Mucosa of stomach (tissue), 1 donor: ENCODE measurements around the gene CNIH3.

Experiments used
- H3K27me3 ChIP-seq: one replicate; pipeline ENCODE4 v1.7.0; 2013; ENCODE audit warnings: mild to moderate bottlenecking, low read length; ENCODE audit not compliant: control insufficient read depth, insufficient read depth
- H3K36me3 ChIP-seq: one replicate; pipeline ENCODE4 v1.7.0; 2013; ENCODE audit warnings: low read length; ENCODE audit not compliant: control insufficient read depth, insufficient read depth
- H3K4me1 ChIP-seq: one replicate; pipeline ENCODE4 v1.7.0; 2013; ENCODE audit warnings: mild to moderate bottlenecking, low read length; ENCODE audit not compliant: control insufficient read depth, insufficient read depth
- H3K4me3 ChIP-seq: one replicate; pipeline ENCODE4 v1.7.0; 2013; ENCODE audit warnings: low read length
- H3K9ac ChIP-seq: one replicate; pipeline ENCODE4 v1.7.0; 2013; ENCODE audit warnings: mild to moderate bottlenecking, low read length, moderate library complexity
- H3K9me3 ChIP-seq: one replicate; pipeline ENCODE4 v1.7.0; 2013; ENCODE audit warnings: mild to moderate bottlenecking, low read length, moderate library complexity; ENCODE audit not compliant: control insufficient read depth
- donor health status: Pancreatic carcinoma.

Gene CNIH3

DNA sequence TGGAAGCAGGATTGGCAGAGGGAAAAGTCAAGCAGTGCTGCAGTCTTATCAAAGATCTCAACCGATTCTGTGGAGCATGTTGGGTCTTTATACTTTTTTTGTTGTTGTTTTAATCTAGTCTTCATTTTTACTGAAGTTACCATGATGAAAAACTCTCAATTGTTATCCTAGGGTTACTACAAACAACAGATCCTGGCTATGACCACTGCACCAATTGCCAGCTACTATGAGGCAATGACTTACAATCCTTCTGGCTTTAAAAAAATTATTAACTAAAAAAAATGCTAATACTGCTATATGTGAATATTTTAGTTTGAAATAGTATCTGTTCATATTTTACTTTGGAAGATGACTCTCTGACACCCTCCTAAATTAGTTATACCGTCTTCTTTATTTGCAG is 145.9 kb downstream of the CNIH3 start:
- Histone ChIP-seq H3K4me3 (no peak overlapping the region), H3K4me1 (no peaks in the 10 kb centered on the region), H3K9ac (no peak overlapping the region), H3K9me3 (no peaks in the 10 kb centered on the region), H3K27me3 (no peaks in the 10 kb centered on the region), H3K36me3 (no peaks in the 10 kb centered on the region)

DNA sequence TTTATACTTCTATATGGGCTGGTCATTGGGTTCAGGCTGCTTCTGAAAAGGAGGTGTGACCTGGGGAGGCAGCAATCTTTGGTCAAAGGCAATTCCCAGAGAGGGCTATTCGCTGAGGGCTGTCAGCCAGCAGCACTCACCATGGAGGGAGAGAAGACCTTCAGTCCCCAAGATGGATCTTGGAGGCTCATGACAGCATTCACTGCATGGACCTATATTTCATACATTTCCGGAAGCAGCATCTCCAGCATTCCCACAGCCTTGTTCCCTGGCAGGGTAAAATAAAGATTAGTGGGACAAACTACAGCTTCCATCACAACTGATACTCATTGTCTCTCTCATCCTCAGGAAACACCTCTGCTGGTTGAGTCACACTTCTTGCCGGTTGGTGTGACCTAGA is 146.6 kb downstream of the CNIH3 start:
- no peak overlapping the region for H3K4me3 ChIP-seq
- no peak overlapping the region for H3K9ac ChIP-seq
- no peaks in the 10 kb centered on the region for H3K36me3 ChIP-seq
- H3K4me1 ChIP-seq = no peaks in the 10 kb centered on the region
- no peaks in the 10 kb centered on the region for H3K9me3 ChIP-seq
- H3K27me3 ChIP-seq = no peaks in the 10 kb centered on the region

DNA sequence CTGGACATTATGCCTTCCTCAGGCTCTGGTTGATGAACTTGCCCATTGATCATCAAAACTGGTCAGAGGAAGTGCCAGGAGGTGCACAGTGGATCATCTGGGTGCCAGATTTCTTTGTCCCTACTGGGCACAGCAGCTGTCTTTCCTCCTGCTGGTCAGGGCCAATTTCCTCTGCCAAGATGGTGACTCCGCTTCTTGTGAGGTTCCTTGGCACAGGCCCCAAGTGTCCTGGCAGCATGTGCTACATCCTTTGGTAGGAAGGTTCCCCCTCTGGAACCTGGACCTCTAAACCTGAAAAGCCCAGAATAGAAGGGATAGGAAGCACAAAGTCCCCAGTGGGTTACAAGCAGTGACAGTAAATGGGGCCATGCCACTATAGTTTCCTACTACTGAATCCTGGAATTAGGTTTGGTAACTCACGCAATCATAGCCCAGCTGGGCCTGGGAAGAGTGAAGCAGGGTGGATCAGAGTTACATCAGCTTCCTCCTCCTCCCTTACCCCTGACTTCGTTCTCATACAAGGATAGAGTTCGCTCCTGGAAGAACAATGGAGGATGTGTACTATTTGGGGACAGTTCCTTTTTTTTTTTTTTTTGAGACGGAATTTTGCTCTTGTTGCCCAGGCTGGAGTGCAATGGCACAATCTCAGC is 147.1 kb downstream of the CNIH3 start:
- Histone ChIP-seq H3K36me3 (no peaks in the 10 kb centered on the region), H3K4me1 (no peaks in the 10 kb centered on the region), H3K9ac (no peak overlapping the region), H3K9me3 (no peaks in the 10 kb centered on the region), H3K4me3 (no peak overlapping the region), H3K27me3 (no peaks in the 10 kb centered on the region)

DNA sequence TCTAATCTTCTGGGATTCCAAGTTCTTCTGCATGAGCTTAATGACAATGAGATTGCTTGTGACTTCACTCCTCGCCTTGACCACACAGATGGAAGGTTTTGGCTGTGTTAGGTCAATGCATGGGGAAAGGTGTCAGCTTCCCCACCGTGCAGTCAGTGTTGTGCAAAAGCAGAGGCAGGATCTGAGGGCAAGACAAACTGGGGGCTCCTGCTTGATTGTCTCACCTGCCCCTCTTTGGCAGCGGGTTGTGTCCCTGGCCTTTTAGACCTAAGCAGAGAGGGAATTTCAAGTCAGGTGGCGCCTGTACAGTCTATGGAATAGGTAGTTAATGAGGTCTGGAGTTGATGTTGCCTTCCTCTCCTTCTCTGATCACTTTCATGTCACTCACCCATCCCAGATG is 150.1 kb downstream of the CNIH3 start:
- H3K4me3 ChIP-seq = no peak overlapping the region
- no peak overlapping the region for H3K9ac ChIP-seq
- no peaks in the 10 kb centered on the region for H3K36me3 ChIP-seq
- H3K27me3 ChIP-seq = no peaks in the 10 kb centered on the region
- H3K4me1 ChIP-seq = no peaks in the 10 kb centered on the region
- H3K9me3 ChIP-seq = no peaks in the 10 kb centered on the region

DNA sequence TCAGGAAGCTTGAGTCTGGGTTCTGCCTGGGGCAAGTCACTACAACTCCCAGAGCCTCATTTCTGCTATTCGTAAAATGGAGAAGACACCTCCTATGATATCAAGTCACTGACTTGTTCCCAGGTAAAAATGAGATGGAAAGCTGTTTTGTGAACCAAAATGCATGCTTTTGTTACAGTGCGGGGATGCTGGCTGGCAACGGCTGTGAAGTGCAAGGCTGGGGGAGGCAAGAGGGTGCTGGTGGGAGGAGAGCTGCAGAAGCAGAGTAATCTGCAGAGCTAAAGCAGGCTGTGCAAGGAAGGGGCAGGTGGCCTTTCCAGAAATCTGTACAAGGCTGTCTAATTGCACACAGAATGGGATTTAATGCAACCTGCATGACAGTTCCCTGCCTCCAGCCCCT is 150.9 kb downstream of the CNIH3 start:
- Histone ChIP-seq H3K36me3 (no peaks in the 10 kb centered on the region), H3K4me3 (no peak overlapping the region), H3K9me3 (no peaks in the 10 kb centered on the region), H3K9ac (no peak overlapping the region), H3K27me3 (no peaks in the 10 kb centered on the region), H3K4me1 (no peaks in the 10 kb centered on the region)

DNA sequence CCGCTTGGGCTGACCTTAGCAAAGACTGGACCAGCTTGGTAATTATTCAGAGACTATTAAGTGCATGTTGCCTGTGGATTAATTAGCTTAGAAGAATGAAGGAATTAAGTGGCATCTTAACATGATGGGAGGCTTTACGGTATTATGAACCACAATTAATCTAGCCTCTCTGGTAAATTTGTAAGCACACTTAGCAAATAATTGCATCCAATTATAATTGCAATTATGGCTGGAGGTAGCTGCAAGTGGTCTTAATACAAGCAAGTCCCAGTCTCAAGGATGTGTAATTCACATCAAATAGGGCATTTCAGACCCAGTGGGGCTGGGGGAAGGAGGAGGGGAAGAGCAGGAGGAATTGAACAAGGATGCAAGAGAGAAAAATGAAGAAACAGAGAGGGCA is 151.6 kb downstream of the CNIH3 start:
- no peaks in the 10 kb centered on the region for H3K36me3 ChIP-seq
- no peaks in the 10 kb centered on the region for H3K9me3 ChIP-seq
- H3K4me1 ChIP-seq = no peaks in the 10 kb centered on the region
- no peaks in the 10 kb centered on the region for H3K27me3 ChIP-seq
- H3K9ac ChIP-seq = no peak overlapping the region
- H3K4me3 ChIP-seq = no peak overlapping the region

DNA sequence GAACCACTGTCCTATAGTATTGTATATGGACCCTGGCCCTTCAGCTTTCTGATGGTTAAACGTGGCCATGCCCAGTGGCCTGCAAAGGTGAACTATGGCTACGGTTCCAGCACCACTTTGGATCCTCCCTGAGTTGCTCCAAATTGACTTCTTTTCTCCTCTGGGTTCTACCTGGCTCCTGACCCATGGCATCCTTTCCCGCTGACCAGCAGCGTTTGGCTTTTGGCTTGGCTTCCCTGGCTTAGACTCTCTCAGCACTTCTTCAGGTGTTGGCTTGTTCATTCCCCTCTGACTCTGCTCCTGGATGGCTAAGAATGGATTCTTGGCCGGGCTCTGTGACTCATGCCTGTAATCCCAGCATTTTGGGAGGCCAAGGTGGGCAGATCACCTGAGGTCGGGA is 152.9 kb downstream of the CNIH3 start:
- Histone ChIP-seq H3K36me3 (no peaks in the 10 kb centered on the region), H3K4me3 (no peak overlapping the region), H3K9ac (no peak overlapping the region), H3K4me1 (no peaks in the 10 kb centered on the region), H3K9me3 (no peaks in the 10 kb centered on the region), H3K27me3 (no peaks in the 10 kb centered on the region)

DNA sequence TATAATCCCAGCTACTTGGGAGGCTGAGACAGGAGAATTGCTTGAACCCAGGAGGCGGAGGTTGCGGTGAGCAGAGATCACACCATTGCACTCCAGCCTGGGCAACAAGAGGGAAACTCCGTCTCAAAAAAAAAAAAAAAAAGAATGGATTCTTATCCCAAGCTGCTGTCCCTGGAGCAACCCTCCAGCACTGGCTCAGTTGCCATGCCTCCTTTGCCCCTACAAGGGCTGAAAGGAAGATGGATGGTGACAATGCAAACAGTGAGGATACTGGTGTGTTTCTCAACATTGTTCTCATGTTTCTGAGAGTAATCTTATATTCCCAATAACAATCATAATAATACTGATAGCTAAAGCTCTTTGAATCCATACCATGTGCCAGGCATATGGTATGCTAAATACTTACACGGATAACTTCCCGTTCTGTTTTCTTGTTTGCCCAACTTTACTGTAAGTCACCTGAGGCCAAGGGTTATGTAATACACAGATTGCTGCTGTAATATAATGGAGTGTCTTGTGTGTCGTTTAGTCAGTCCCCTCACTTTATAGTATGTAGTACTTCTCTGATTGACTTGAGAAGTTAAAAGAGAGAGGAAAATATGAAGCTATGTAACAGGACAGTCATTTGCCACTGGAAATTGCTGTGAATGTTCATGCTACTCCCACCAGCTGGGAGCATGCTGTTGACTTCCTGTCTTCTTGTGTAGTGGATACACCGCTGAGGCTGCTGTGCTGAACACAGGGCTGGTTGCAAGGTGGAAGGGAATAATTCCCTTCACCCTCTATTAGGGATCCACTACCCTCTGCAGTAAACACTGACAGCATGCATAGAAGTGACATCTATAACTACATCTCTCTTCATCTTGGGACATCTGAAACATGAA is 153.6 kb downstream of the CNIH3 start:
- Histone ChIP-seq H3K4me1 (no peaks in the 10 kb centered on the region), H3K4me3 (no peak overlapping the region)

DNA sequence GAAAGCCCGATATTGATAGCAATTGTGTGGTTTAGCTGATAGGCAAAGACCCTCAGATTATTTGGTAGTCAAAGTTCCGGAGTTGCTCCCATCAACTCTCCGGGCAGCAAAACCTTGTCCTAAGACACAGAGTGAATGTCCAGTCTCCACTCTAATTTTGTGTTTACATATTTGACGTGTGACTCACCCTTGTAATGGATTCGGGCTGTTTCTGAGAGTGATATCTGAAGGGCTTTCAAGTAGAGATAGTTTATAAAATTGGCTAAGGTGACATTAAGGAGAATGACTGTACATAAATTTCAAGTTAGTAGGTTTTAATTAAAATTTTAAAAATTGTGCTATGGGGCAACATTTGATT is 154.2 kb downstream of the CNIH3 start:
- no peak overlapping the region for H3K9ac ChIP-seq
- no peaks in the 10 kb centered on the region for H3K27me3 ChIP-seq
- H3K9me3 ChIP-seq = no peaks in the 10 kb centered on the region
- no peaks in the 10 kb centered on the region for H3K36me3 ChIP-seq
- no peaks in the 10 kb centered on the region for H3K4me1 ChIP-seq
- no peak overlapping the region for H3K4me3 ChIP-seq

More for the DNA sequence above, 153.6 kb downstream of the CNIH3 start:
- no peaks in the 10 kb centered on the region for H3K9me3 ChIP-seq
- no peaks in the 10 kb centered on the region for H3K27me3 ChIP-seq
- no peaks in the 10 kb centered on the region for H3K36me3 ChIP-seq
- no peak overlapping the region for H3K9ac ChIP-seq

DNA sequence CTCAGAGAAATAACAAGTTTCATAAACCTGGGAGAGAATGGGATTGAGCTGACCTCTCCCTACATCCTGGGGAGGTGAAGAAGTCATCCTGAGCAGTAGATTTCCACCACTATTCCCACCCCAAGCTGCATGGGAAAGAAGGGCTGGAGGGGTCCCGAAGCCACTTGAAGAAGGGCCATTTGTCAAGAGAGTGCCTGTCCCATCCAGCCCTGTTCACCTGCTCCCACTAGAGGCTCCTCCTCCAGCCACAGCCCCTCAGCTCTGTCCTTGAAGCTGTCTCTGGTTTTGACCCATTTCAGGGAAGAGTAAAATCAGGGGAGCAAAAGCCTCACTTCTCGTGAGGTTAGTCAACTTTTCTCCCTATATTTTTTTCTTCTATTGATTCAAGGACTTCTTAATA is 157.5 kb downstream of the CNIH3 start:
- Histone ChIP-seq H3K27me3 (no peaks in the 10 kb centered on the region), H3K9me3 (no peaks in the 10 kb centered on the region), H3K4me3 (no peak overlapping the region), H3K36me3 (no peaks in the 10 kb centered on the region), H3K4me1 (no peaks in the 10 kb centered on the region), H3K9ac (no peak overlapping the region)

DNA sequence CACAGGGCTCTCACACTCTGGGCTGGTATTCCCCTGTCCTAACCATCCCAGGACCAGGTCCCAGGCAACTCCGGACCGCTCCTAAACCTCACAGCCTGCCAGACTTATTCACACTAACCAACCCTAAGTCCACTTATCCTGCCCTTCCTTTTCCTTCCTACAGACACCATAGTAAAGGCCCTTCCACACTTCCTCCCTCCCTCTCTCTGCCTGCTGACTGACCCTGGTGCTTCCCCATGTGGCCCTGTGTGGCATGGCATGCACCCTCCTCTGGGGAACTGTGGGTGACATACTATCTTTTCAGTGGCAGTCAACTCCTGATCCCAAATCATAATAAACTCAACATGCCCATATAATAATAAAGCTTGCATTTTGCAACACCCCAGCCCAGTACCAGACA is 158.3 kb downstream of the CNIH3 start:
- Histone ChIP-seq H3K9me3 (no peaks in the 10 kb centered on the region), H3K4me3 (no peak overlapping the region), H3K27me3 (no peaks in the 10 kb centered on the region), H3K4me1 (no peaks in the 10 kb centered on the region), H3K9ac (no peak overlapping the region), H3K36me3 (no peaks in the 10 kb centered on the region)

DNA sequence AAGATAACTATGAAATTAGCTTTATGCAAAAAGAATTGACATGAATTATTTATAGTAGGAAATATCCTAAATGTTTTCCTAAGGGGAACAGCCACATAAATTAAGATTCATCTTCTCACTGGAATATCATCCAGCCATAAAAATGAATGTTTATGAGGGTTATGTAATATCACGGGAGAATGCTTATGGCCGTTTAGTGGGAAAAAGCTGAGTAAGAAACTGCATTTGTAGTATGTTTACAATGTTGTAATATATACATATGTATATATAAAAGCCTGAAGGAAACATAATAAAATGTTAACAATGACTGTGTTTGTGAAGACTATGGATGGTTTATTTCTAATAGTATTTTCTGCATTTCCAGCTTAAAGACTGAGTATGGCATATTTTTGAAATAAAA is 161.1 kb downstream of the CNIH3 start:
- H3K4me3 ChIP-seq = no peak overlapping the region
- no peak overlapping the region for H3K9ac ChIP-seq
- H3K27me3 ChIP-seq = no peaks in the 10 kb centered on the region
- H3K9me3 ChIP-seq = no peaks in the 10 kb centered on the region
- H3K4me1 ChIP-seq = no peaks in the 10 kb centered on the region
- no peaks in the 10 kb centered on the region for H3K36me3 ChIP-seq
